Epidermal melanocyte (primary cell): ENCODE measurements around the gene CHST11.

ENCODE experiments used
- DNase-seq: peaks from one replicate; pipeline ENCODE4 v3.0.0; 2011; ENCODE audit warnings: low spot score; ENCODE audit not compliant: insufficient read length

The CHST11 gene

DNA sequence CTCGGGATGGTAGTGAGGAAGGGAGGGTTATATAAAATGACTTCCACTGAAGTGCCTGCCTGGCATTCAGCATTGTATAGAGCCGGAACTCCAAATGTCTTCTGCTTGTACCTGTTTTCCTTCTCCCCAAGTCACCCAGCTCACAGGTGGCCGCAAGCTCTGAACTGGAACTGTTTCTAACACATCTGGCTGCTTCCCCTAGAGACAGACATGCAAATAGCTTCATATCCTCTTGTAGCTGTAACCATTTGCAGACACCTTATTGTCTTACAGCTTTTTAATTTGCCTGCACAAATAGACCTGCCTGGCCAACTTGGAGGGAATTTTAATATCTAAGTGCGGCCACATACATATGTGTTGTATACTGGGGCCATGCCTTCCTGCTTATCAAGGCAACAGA, 126.0 kb downstream of the CHST11 start:
- no peak for DNase-seq

DNA sequence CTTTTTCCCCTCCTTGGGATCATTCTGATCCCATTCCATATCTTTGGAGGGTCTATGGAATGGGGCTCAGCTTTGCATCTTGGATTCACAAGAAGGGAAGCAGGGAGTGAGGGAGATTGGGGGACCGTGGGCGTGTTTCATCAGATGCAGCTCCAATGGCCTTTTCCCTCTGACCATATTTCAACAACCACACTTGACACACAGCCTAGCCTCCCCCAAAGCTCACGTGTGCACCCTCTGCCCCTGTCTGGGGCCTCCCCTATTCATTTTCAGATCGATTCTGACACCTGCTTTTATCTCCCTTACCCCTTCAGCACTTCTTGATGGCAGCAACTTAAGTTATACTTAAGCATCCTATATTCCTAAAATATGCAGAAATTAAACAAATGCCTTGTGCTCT, 126.6 kb downstream of the CHST11 start:
- DNase-seq: no peak

DNA sequence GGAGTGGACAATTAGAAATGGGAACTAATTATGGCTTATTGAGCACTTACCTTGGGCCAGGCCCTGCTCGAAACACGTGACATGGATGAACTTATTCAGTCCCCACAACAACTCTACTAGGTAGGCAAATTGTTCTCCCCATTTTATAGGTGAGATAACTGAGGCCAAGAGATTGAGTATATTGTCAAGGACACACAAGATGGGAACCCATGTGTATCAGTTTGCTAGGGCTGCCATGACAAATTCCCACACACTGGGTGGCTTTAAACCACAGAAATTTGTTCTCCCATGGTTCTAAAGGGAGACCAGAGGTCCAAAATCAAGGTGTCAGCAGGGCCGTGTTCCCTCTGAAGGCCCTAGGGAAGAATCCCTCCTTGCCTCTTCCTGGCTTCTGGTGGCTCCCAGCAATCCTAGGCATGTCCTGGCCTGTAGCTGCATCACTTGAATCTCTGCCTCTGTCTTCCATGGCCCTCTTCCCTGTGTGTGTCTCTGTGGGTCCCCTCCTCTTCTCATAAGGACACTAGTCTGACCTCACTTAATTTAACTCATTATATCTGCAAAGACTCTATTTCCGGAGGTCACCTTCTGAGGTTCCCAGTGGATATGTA, 128.8 kb downstream of the CHST11 start:
- DNase-seq: no peak

DNA sequence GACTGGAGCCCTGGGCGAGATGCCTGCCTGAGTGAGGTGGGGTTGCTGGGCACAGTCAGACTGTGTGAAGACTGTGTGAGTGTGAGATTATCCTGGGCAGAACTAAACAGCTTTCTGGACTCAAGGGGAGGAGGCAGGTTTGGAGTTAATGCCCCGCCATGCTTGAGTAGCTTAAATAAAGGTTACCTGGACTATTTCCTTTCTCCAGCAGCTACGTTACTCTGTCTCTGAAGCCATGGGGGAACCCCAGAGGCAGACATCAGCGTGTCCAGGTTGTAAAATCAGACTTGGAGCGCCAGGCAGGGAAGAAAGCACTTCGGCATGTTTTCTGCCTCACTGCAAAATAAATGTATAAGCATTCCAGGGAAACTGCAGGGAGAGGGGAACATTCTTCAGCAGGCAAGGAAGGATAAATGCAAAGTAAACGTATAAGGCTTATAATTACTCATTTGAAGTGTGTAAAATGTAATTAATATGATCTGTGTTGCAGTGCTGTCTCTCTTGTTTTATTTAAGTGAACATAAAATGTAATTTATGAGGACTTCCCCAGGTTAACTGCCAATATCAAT, 129.7 kb downstream of the CHST11 start:
- DNase-seq: no peak

DNA sequence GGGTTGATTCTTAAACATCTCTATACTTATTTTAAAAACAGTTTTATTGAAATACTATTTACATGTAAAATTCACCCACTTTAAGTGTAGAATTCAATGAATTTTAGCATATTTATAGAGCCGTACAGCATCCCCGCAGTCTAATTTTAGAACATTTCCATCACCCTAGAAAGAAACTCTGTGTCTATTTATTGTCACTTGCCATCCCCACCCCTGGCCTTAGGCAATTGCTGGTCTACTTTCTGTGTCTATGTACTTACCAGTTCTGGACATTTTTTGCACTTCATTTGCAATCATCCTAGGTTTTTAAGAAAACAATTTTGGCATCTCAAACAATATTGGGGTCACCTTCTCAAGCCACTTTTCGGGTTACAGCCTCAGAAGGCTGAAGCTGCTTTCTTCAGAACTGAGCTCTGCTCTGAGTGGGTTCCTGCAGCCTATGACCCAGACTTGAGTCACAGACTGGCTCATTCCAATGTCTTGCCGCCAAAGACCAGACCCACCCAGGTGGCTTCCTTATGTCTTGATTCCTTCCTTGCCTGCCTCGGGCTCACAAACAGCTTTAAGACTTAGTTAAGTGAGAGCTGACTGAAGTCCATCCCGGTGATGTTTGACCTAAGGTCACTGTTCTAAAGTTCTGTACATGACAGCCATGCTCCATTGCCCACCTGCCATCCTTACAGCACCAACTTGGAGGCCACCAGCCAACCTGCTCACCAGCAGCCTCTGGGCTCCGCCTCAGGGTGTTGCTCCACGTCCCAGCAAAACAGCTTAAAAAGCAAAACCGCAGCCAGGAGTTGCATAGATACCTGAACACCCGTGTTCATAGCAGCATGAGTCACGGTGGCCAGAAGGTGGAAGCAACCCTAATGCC, 131.5 kb downstream of the CHST11 start:
- DNase-seq: no peak

DNA sequence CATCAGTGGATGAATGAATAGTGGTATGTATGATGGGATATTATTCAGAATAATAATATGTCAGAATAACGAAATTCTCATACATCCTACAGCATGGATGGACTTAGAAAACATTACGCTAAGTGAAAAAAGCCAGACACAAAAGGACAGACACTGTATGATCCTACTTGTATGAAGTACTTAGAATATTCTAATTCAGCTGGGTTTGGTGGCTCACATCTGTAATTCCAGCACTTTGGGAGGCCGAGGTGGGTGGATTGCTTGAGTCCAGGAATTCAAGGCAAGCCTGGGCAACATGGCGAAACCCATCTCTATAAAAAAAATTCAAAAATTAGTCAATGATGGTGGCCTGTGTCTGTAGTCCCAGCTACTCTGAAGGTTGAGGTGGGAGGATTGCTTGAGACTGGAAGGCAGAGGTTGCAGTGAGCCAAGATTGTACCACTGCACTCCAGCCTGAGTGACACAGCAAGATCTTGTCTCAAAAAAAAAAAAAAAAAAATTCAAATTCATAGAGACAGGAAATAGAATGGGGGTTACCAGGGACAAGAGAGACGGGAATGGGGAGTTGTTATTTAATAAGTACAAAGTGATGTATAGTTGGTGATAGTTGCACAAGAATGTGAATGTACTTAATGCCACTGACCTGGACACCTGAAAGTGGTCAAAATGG, 132.3 kb downstream of the CHST11 start:
- no peak for DNase-seq

DNA sequence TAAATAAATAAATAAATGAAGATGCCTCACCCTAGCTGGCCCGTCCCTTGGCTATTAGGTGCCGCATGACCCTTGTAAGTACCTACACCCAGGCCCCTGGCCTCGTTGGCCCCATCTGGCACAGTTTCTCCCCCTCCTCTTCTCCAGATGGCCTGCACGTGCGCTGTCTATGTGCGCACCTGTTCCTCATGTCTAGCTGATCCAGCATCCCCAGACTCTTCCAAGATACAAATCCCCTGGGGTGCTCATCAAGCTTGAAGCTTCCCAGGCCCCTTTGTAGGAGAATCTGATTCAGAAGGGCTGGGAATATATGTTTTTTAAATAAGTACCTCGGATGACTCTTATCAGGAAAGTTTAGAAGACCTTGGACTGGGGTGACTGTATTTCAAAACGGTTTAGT, 133.3 kb downstream of the CHST11 start:
- DNase-seq: no peak

DNA sequence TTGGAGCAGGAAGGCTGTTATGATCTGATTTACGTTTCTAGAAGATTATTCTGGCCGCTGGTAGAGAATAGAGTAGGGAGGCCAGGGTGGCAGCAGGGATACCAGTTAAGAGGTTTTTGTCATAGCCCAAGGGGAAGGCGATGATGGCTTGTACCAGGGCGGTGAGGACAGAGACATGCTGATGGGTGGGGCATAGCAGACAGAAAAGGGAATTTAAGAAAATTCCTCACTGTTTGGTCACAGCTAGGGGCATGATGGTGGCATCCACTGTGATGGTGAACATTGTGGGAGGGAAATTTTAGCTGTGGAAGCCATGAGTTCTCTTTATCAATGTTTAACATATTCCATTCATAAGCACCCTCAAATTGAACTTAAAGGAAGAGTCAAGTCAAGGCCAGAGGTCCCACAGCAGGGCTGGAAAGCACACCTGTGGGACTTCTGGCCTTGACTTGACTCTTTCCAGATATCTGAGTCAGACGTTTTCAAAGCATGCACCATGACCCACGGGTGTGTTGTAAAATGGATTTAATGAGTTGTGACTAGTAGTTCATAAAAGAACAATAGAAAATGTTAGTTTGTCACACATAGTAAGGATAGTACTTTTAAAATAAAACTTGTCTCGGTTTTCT, 134.6 kb downstream of the CHST11 start:
- DNase-seq: no peak

DNA sequence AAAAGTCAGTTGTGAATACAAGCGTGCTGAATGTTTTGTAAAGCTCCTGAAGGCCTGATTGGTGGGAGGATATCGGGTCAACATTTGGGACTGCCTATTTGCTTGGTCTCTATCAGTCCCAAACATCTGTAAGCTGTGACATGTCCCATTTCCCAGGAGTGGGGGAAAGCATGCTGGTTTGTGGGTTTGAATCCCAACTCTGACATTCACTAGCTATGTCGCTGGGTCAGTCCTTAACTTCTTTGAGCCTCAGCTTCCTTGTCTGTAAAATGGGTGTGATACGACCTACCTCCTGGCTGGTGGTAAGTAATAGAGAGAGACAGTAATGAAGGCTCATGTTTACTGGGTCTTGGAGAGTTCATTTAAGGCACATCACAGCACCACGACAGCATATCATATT, 136.7 kb downstream of the CHST11 start:
- no peak for DNase-seq

DNA sequence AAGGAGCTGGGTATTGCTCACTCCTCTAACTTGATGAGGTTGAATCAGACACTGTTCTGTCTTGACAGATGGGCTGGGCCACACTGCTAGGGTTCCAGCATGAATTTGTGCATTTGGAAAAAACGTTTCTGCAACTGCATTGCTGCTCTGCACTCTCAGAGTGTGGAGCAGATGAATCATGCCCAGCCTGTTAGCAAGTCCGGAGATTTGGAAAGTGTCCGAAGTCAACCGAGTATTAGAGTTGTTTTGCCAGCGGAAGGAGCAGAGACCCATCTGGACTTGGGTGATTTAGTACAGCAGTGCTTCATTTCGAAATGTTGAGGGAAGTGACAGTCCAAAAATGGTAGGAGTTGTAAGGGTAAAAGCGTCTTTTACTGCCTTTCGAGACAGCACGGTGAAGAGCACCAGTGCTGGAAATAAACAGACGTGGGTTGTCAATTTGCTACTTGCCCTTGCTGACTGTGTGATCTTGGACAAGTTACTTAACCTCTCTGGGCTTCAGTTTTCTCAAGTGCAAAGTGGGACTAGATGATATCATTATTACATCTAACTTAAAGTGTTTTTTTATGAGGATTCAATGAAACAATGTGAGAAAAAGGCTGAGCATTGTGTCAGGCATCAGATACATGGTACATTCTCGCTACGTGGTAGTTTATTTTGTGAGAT, 139.5 kb downstream of the CHST11 start:
- peak; percentile 50 for DNase-seq

DNA sequence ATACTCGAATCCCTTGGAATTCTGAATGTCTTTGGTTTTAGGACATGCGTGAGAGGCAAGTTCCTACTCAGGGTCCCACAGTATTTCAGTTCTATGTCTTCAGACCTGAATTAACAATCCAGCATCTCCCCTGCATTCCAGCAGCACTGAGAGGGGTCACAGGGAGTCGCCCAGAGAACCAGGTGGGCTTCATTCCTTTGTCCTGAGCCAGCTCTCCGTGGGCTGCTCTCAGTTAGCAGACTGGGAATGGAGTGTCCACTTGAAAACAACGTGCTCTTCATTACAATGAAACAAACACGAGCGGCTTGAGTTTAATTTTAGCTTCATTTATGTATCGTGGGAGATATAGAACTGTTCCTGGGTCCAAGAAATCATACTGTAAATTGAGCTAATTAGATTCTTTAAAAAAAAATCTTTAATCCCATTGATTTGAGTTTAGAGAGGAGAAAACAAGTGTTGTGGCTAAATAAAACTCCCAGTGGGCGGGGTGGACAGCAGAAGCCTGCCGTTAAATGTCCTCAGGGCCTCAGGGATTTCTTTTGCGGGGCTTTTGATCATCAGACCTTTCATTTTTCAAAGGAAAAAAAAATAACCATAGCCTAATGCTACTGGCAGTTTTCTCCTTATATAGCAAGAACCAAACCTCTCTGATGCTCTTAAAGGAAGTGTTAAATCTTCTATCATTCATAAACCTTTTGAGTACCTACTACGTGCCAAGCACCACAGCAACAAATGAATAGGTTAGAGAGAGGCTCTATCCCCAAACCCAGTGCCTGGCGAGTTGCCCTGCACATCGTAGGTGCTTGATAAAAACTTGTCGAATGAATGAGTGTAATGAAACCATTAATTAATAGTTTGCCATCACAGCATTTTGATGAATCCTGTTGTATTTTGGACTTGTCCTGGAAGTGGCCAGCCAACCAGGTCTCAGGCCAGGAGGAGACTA, 140.4 kb downstream of the CHST11 start:
- DNase-seq: no peak

DNA sequence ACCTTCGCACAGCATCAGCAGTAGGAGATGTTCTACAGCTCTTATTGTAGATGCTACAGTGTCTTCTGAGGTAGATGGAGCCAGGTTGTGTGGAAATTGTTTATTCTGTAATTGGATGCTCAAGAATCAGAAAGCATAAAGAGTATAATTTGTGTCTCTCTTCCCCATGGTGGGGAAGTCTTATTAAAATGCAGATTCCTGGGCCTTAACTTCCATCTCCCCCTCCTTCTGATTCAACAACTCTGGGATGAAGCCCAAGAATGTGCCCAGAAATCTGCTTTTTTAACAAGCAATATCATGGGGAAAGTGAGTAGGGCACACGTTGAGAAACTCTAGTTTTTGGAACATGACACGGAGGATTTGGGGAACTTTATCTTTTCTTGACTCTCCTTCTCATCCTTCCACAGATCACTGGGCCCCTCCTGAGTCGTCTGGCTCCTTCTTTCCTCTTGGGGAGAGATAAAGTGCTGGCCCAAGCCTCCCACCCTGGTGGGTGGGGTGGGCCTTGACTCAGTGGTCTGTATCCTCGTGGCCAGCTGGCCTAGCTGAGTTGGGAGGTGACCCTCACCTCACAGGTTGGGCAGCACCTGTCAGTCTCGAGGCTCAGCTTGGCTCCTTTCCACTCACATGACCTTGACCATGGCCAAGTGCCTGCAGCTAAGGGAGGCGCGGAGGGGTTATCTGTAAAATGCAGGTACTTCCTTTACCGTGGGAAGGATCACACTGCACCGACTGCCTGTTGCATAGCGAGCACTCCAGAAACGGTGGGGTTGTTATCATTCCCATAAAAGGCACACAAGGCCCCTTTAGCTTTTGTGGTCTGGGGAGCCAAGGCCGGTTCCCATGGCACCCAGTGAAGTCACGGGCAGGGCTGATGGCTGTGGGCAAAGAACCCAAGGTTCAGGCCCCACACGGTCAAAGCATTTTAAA, 141.9 kb downstream of the CHST11 start:
- no peak for DNase-seq

DNA sequence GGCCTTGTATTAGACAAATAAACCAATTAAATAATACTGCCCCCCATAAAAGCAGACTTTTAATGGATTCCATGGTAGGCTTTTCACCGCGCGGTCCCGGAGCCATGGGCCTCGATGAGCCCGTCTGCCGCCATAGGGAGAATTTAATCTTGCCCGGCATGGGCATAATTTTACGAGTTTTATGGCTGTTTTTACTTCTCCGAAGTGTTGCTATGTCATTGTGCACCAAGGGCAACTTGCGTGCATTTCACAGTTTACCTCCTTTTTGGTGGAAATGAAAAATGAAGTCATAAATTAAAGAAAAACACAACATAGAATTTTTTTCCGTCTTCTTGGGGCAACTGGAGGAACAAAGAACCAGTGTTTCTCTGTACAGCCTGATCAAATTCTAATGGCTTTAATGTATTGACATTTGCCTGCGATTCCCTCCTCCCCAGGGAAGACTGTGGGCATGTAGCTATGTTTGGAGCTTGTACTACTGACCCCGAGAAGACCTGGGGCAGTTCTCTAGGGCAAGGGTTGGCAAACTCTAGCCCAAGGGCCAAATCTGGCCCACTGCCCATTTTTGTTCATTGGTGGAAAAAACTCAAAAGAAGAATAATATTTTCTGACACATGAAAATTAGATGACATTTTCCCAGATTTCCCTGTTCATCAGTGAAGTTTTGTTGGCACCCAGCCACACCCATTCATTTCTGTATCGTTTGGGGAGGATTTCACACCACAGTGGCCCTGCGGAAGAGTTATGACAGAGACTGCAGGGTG, 142.7 kb downstream of the CHST11 start:
- DNase-seq: peak; percentile 59

DNA sequence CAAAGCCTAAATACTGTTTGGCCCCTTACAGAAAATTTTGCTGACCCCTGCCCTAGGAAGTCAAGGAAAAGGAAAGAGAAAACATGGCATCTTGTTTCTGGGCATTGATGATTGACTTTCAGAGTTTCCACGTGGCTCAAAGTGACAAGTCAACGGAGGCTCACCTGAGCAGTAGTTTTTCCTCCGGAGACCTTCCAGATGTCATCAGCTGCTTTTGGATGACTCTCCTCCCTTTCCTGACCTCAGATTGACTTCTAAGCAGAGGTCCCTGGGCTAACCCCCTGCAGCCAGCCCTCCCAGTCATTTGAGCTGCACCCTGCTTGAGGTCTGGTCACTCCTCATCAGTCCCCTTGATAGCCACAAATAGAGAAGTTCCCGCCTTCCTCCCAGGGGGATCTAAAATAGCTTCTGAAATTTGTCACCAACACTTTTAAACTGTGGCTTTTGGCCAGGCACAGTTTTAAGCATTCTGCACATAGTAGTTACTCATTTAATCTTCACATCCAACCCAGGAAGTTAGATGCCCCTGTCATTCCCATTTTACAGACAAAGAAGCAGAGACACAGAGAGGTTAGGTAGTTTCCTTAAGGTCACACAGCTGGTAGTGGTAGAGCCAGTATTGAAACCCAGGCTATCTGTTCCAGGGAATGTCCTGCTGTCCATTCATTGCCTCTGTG, 143.4 kb downstream of the CHST11 start:
- no peak for DNase-seq

DNA sequence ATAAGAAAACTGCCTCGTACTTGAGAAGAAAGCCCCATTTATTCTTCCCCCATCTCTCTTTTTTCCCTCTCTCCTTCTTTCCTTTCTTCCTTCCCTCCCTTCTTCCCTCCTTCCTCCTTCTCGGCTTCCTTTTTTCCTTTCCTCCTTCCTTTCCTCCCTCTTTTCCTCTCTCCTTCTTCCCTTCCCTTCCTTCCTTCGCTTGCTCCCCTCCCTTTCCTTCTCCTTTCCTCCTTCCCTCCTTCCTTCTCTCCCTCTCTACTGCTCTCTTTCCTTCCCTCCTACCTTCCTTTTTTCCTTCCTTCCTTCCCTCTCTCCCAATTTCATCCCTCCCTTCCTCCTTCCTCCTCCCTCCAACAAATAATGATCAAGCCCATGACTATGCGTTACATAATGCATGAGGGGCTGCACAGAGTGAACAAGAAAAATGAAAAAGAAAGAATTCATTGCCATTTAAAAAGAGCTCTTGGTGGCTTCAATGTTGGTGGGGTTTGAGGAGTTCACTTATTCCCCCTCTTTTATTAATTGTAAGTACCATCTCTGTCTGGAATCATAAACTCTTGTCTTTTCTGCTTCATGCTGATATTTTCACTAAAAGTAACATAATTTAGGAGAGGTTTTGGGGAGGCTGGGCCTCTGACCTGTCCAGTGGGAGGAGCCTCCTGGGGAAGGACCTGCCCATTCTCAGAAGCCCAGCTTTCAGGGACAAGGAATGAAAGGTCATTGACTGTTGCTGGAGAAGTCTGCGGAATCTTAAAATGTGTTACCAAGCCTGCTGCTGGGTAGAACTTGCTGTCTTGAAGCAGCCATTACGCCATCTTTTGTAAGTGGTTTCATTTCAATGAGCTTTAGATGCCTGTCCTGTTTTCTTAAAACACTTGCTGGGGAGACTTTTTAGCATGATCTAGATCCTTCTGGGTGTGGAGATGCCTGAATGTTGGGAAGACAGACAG, 144.3 kb downstream of the CHST11 start:
- no peak for DNase-seq

DNA sequence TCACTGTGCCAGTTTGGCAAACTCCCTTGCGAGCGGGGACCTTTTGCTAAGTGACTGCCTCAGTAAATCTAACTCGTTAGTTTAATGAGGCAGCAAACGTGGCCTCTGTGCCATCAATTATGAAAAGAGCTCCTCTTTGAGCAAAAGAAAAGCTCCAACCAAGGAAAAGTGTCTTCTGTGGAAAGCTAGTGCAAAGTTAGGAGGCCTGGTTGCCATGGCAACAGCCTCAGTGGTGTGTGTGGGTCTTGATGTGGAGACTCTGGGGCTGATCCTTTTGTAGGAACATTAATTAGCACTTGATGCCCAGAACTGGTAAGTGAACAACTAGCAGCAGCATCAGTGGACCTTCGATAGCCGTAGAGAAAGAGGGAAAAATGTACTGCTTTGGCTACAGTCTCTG, 145.7 kb downstream of the CHST11 start:
- DNase-seq: no peak
